Right kidney (tissue), 1 donor: ENCODE measurements around the gene FBXL13.
"Not testable (repeated sequence)": the region's sequence is repeated elsewhere in the genome, so short reads cannot be mapped to it uniquely, and the experiment has no call there.

Source experiments
- DNase-seq: peaks from one replicate; pipeline ENCODE4 v3.0.0-alpha.2; 2016

FBXL13 gene

GRCh38 chr7:102845346-102845745 lies 229.2 kb downstream of the FBXL13 start:
- no peak for DNase-seq

GRCh38 chr7:102843850-102844249 lies 230.7 kb downstream of the FBXL13 start:
- DNase-seq, result no peak

- DNase-seq, result no peak
Measured at GRCh38 chr7:102842284-102842683, 232.3 kb downstream of the FBXL13 start.

- no peak for DNase-seq
Measured at GRCh38 chr7:102841290-102841689, 233.3 kb downstream of the FBXL13 start.

- DNase-seq, result no peak
Measured at GRCh38 chr7:102840404-102840803, 234.2 kb downstream of the FBXL13 start.

- not testable (repeated sequence) for DNase-seq
Measured at GRCh38 chr7:102838572-102839101, 236.0 kb downstream of the FBXL13 start.

GRCh38 chr7:102837802-102838201 lies 236.8 kb downstream of the FBXL13 start:
- no peak for DNase-seq

- DNase-seq, result no peak
Measured at GRCh38 chr7:102836977-102837376, 237.6 kb downstream of the FBXL13 start.

GRCh38 chr7:102836191-102836919 lies 238.2 kb downstream of the FBXL13 start:
- DNase-seq, result no peak

GRCh38 chr7:102834999-102835398 lies 239.6 kb downstream of the FBXL13 start:
- no peak for DNase-seq

- DNase-seq, result no peak
Measured at GRCh38 chr7:102834466-102834865, 240.1 kb downstream of the FBXL13 start.

- no peak for DNase-seq
Measured at GRCh38 chr7:102833343-102833742, 241.3 kb downstream of the FBXL13 start.

- no peak for DNase-seq
Measured at GRCh38 chr7:102832674-102833073, 241.9 kb downstream of the FBXL13 start.

GRCh38 chr7:102830197-102830596 lies 244.4 kb downstream of the FBXL13 start:
- DNase-seq, result no peak

GRCh38 chr7:102829075-102829474 lies 245.5 kb downstream of the FBXL13 start:
- no peak for DNase-seq

GRCh38 chr7:102828286-102828685 lies 246.3 kb downstream of the FBXL13 start:
- DNase-seq, result no peak

GRCh38 chr7:102823390-102824119 lies 251.0 kb downstream of the FBXL13 start:
- DNase-seq, result no peak

- DNase-seq, result no peak
Measured at GRCh38 chr7:102821994-102822747, 252.4 kb downstream of the FBXL13 start.

- DNase-seq, result no peak
Measured at GRCh38 chr7:102819151-102819550, 255.4 kb downstream of the FBXL13 start.

GRCh38 chr7:102817616-102818573 lies 256.7 kb downstream of the FBXL13 start:
- DNase-seq, result no peak

GRCh38 chr7:102814025-102814471 lies 260.5 kb downstream of the FBXL13 start:
- DNase-seq, result no peak
